ENCODE measurements around the gene VKORC1L1. TPM values are rescaled to one million over a fixed set of nuclear protein-coding genes. Genes with fewer than 3 reads are reported as not detected.

Gene VKORC1L1
- total and polyA plus RNA-seq, 2 of the 8 experiments (the other 6 are each of a cell fraction or from before 2014, with no cell fraction given) = 12.7 to 45.3 TPM

GRCh38 chr7:65892835-65893234 is 20.0 kb downstream of the VKORC1L1 start (continued):
- no peak for TF ChIP-seq RNF2 (IDR thresholded peaks at IDR 0.05; ENCODE audit: borderline replicate concordance, low read depth, low read length, missing control alignments, poor library complexity, severe bottlenecking)
